HL-60 (cell line): Measurements from ENCODE around the gene AEN.

Experiments
- DNase-seq, 2 experiments: peaks; one replicate each; pipeline ENCODE4 v3.0.0-alpha.2; 2010 to 2020; ENCODE audit warnings: low read depth in 1 of 2, low spot score in 1 of 2
- H3K27ac ChIP-seq: fragments of 250-450 bp; sonication (Bioruptor Pico); replicated peaks from 2 replicates; pipeline ENCODE4 v1.5.1; 2020; ENCODE audit warnings: mild to moderate bottlenecking, moderate library complexity
- H3K27me3 ChIP-seq: fragments of 250-450 bp; sonication (Bioruptor Pico); 2 replicates; pipeline ENCODE4 v1.5.1; 2021; ENCODE audit warnings: mild to moderate bottlenecking, moderate library complexity; ENCODE audit not compliant: insufficient read depth, poor library complexity, severe bottlenecking
- H3K4me3 ChIP-seq: replicated peaks from 2 replicates; pipeline ENCODE4 v1.5.1; 2011; ENCODE audit warnings: mild to moderate bottlenecking, control low read depth, low read length; ENCODE audit not compliant: insufficient read depth
- GABPA ChIP-seq: IDR thresholded peaks from 2 replicates; pipeline ENCODE4 v1.6.1; 2012; ENCODE audit warnings: low read depth
- POLR2AphosphoS5 ChIP-seq: IDR thresholded peaks from 2 replicates; pipeline ENCODE4 v1.6.1; 2012; ENCODE audit warnings: low read depth
- SPI1 ChIP-seq: IDR thresholded peaks from 2 replicates; pipeline ENCODE4 v1.6.1; 2012; ENCODE audit warnings: low read depth, mild to moderate bottlenecking, borderline replicate concordance
- long read RNA-seq: library from polyadenylated mRNA; unstranded; transcript quantifications from one replicate; pipeline ENCODE4 v2.0.0, GENCODE V29; 2020
- TF ChIP-seq, protein P1 (sequence below): IDR thresholded peaks from one replicate; pipeline ENCODE4 v1.5.1; 2011; ENCODE audit warnings: low read length, control low read depth, inconsistent platforms; ENCODE audit not compliant: insufficient read depth
- TF ChIP-seq, protein P2 (sequence below): IDR thresholded peaks from 2 replicates; pipeline ENCODE4 v1.6.1; 2012; ENCODE audit warnings: low read depth; ENCODE audit not compliant: insufficient replicate concordance

The AEN gene, protein sequence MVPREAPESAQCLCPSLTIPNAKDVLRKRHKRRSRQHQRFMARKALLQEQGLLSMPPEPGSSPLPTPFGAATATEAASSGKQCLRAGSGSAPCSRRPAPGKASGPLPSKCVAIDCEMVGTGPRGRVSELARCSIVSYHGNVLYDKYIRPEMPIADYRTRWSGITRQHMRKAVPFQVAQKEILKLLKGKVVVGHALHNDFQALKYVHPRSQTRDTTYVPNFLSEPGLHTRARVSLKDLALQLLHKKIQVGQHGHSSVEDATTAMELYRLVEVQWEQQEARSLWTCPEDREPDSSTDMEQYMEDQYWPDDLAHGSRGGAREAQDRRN
- long read RNA-seq, transcript AEN-201 (4 exons, 3,117 nt) = major isoform, 72 of 94 reads
- long read RNA-seq, partial matches to known transcripts = 12 of 94 reads
- long read RNA-seq, other reads (novel, unspliced or antisense) = 9 of 94 reads

DNA sequence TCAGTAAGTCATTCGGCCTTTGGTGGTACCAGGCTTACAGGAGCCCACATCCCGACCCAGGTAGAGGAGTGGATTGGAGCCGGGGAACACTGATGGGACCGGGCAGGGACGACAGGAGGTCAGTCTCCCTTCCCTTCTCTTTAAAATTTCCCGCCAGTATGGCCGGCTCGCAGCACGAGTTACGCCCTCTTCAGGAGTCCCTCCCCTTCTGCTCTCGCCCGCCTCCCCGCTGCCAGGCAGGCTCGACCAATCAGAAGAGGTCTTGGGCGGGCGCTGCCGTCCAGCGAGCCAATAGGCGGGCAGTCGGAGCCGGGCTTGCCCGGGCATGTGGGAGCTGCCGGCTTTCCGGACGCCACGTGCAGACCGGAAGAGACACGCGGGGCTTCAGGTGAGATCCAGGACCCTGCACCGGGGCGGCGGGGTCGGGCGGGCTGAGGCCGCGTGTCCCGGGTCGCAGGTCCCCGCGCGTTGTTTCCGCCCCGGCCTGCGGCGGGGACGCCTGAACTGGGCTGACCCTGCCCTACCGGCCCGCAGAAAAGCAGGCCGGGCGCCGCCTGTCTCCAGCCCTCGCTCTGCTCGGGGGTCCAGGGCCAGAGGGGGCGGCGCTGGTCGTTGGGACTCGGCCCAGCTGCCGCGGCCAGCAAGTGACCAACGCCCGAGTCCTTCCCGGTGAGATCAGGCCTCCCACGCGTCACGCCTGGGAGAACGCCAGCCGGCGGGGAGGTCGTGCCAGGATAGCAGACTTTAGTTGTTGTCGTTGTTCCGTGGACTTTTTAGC lies at the start of gene AEN:
AEN (plus strand) TSS at position 346 of the 778 bp plus-strand sequence. CDS start 4,870 bp downstream, outside the sequence.
- peak; percentile 90 to 95 for DNase-seq
- Histone ChIP-seq H3K4me3 (peak within 1 kb of the TSS; percentile 95), H3K27me3 (no peaks in the 10 kb centered on the region), H3K27ac (peak within 1 kb of the TSS; percentile 83)
- TF ChIP-seq, protein P1, sequence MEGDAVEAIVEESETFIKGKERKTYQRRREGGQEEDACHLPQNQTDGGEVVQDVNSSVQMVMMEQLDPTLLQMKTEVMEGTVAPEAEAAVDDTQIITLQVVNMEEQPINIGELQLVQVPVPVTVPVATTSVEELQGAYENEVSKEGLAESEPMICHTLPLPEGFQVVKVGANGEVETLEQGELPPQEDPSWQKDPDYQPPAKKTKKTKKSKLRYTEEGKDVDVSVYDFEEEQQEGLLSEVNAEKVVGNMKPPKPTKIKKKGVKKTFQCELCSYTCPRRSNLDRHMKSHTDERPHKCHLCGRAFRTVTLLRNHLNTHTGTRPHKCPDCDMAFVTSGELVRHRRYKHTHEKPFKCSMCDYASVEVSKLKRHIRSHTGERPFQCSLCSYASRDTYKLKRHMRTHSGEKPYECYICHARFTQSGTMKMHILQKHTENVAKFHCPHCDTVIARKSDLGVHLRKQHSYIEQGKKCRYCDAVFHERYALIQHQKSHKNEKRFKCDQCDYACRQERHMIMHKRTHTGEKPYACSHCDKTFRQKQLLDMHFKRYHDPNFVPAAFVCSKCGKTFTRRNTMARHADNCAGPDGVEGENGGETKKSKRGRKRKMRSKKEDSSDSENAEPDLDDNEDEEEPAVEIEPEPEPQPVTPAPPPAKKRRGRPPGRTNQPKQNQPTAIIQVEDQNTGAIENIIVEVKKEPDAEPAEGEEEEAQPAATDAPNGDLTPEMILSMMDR = no peak
- TF ChIP-seq, protein P2, sequence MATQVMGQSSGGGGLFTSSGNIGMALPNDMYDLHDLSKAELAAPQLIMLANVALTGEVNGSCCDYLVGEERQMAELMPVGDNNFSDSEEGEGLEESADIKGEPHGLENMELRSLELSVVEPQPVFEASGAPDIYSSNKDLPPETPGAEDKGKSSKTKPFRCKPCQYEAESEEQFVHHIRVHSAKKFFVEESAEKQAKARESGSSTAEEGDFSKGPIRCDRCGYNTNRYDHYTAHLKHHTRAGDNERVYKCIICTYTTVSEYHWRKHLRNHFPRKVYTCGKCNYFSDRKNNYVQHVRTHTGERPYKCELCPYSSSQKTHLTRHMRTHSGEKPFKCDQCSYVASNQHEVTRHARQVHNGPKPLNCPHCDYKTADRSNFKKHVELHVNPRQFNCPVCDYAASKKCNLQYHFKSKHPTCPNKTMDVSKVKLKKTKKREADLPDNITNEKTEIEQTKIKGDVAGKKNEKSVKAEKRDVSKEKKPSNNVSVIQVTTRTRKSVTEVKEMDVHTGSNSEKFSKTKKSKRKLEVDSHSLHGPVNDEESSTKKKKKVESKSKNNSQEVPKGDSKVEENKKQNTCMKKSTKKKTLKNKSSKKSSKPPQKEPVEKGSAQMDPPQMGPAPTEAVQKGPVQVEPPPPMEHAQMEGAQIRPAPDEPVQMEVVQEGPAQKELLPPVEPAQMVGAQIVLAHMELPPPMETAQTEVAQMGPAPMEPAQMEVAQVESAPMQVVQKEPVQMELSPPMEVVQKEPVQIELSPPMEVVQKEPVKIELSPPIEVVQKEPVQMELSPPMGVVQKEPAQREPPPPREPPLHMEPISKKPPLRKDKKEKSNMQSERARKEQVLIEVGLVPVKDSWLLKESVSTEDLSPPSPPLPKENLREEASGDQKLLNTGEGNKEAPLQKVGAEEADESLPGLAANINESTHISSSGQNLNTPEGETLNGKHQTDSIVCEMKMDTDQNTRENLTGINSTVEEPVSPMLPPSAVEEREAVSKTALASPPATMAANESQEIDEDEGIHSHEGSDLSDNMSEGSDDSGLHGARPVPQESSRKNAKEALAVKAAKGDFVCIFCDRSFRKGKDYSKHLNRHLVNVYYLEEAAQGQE = peak; percentile 27
- peak; percentile 32; the same call in 1 of the 2 replicates for TF ChIP-seq POLR2AphosphoS5

DNA sequence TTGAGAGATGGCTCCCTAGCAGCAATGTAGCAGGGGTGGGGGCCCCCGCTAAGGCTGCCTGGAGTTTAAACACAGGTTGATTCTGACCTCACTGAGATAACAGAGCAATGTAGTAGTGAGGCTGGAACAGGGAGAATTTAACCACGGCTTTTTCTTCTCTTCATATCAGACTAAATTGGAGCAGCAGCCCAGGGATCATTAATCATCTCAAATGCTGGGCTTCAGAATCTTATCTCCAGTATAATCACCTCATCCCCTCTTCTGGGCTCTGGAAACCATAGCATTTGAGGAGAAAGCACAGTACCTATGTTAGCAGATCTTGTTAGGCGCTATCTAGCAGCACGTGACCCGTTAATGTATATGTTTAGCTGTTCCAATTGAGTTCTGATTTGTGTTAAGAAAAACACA lies 49.3 kb upstream of the AEN start:
- Histone ChIP-seq H3K27ac (no peak overlapping the region), H3K27me3 (peaks cover 6% of the 10 kb centered on the region), H3K4me3 (no peak overlapping the region)
- TF ChIP-seq POLR2AphosphoS5 = no peak
- no peak for TF ChIP-seq GABPA
- no peak for TF ChIP-seq SPI1
- TF ChIP-seq, protein P1 = no peak
- TF ChIP-seq, protein P2 = no peak
- no peak for DNase-seq

DNA sequence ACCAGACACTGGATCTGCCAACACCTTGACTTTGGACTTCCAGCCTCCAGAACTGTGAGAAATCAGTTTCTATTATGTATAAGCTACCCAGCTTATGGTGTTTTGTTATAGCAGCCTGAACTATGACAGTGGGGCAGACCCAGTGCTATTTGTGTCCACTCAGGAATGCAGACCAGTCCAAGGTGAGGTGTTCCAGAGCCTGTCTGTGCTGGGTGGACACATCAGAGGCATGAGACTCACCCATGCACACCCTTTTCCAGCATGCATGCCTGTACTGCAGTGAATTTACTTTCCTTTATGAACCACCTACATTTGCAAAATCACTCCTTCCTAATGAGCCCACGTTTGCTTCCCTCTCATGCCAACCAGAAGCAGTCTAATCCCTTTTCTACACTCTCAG lies 47.1 kb upstream of the AEN start:
- TF ChIP-seq, protein P2 = no peak
- no peak overlapping the region for H3K27ac ChIP-seq
- peaks cover 6% of the 10 kb centered on the region for H3K27me3 ChIP-seq
- DNase-seq = no peak
- H3K4me3 ChIP-seq = no peak overlapping the region
